Fibroblast of skin of abdomen (primary cell): ENCODE results near the gene FAM120A.

Experiments
- DNase-seq: peaks from one replicate; pipeline ENCODE4 v3.0.0-alpha.2; 2013

FAM120A gene

GRCh38 chr9:93562157-93562556, 110.7 kb downstream of the FAM120A start:
- no peak for DNase-seq

GRCh38 chr9:93565089-93565488, 113.6 kb downstream of the FAM120A start:
- DNase-seq: no peak

- peak; percentile 96 for DNase-seq
Observed at GRCh38 chr9:93566408-93567270, 115.2 kb downstream of the FAM120A start.

DNA sequence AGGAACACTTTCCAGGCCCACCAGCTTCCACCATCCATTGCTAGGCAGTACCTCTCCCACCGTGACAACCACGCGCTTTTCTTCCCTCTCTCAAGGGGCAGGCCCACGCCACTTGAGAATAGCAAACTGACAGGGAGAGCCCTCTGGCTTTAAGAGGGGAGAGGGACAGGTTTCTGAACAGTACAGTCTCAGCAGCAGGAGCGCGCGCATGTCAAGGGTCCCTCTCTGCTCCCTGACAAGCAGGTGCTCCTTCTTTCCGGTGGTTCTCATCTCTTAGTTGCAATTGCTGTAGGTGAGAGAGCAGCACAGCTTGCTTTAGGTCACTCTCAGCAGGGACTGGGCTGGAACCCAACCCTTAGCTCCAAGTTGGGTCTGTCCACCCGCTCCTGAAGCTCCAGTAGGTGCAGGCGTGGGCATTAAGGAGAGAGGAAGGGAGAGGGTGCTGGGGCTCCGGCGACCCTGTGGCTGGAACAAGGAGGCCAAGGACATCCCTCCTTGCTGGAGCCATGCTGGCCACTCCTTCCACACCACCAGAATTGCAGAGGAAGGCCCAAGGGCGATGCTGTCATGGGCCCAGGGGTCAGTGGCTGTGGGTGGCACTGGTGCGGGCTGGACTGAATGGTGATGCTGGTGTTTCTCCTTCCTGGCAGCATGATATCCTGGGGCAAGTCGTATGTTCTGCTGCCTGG, 115.9 kb downstream of the FAM120A start:
- no peak for DNase-seq

DNA sequence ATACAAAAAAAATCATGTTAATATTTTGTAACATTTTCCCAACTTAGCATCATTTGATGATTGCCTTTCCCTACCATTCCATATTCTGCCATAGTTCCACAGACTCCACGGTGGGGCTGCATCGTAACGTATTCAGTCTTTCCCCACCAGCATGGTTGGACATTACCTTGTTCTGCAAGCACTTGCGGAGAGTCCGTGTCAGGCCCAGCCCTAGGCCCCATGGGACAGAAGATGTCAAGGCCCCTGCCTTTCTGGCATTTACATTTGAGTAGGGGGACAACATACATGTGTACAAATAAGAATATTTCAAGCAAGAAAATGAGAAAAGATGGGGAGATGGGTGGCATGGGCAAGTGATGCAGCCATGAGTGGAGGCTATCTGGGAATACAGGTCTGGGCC, 116.7 kb downstream of the FAM120A start:
- DNase-seq: no peak

DNA sequence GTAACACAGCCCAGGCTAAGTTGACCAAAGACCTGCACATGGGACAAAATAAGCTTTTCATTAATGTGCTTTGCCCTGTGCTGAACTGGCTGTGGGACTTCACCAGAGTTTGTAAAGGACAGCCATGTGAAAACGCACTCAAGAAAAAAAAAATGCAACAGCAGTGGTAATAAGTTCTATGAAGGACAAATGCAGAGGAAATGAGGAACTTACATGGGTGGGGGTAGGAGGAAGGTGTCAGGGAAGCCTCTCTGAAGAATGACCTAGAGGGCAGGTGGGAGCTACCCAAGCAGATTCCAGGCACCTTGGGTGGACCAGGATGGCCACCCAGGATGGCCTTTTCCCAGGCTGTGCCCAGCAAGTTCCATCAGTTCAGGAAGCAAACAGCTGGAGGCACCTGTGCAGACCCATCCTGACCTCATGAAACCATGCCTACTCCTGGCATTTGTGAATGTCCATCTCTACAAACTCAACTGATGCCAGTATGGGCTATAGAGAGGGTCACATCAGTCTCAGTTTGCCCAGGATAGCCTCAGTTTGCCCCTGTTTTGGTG, 118.2 kb downstream of the FAM120A start:
- DNase-seq: no peak

DNA sequence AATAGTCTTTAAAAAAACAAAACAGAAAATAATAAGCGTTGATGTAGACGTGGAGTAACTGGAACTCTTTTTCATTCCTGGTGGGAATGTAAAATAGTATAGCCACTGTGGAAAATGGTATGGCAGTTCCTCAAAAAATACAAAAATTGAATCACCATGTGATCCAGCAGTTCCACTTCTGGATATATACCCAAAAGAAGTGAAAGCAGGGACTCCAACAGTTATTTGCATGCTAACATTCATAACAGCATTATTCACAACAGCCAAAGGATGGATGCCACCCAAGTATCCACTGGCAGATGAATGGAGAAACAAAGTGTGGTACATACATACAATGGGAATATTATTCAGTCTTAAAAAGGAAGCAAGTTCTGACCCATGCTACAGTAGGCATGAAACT, 120.7 kb downstream of the FAM120A start:
- no peak for DNase-seq

DNA sequence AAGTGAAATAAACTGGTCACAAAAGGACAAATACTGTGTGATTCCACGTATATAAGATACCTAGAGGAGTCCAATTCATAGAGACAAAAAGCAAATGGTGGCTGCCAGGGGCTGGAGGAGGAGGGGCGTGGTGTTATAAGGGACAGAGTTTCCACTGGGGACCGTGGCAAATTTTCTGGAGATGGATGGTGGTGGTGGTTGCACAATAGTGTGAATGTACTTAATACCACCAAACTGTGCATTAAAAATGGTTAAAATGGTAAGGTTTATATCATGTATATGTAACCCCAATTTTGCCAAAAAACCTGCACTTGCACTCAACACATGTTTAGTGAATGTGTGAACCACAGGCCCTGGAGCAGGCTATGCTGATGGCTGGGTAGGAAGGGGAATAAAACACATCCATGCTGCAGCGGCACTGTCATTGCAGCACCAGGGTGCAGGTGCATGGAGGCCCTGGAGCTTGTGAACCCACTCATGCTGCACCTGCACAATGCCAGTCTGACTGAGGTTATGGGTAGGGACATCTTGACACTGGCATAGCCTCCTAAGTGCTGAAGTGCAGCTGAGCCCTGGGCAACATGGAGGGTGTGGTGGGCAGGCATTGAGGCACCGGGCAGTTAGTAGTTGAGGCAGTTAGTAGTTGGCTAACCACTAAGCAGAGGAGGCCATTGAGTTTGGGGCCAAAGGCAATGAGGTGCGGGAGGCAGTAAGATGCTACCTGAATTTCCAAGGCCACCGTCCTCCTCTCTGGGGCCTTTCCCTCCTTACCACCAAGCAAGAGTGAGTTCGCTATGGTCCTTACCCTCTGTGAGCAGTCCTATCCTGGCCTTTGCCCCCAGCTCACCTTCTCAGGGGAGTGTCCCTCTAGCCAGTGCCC, 121.4 kb downstream of the FAM120A start:
- DNase-seq: no peak

DNA sequence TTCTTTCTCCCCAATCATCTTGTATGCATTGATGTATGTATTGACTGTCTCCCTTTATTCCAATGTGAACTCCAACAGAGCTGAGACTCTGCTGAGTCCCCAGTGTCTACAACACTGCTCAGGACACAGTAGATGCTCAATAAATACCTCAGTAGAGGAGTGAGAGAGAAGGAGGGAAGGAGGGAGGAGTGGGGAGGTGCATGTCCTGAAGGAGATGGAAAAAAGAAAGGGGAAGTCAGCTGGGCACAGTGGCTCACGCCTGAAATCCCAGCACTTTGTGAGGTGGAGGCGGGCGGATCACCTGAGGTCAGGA, 122.0 kb downstream of the FAM120A start:
- DNase-seq: no peak

GRCh38 chr9:93574091-93574899, 122.8 kb downstream of the FAM120A start:
- DNase-seq: no peak

DNA sequence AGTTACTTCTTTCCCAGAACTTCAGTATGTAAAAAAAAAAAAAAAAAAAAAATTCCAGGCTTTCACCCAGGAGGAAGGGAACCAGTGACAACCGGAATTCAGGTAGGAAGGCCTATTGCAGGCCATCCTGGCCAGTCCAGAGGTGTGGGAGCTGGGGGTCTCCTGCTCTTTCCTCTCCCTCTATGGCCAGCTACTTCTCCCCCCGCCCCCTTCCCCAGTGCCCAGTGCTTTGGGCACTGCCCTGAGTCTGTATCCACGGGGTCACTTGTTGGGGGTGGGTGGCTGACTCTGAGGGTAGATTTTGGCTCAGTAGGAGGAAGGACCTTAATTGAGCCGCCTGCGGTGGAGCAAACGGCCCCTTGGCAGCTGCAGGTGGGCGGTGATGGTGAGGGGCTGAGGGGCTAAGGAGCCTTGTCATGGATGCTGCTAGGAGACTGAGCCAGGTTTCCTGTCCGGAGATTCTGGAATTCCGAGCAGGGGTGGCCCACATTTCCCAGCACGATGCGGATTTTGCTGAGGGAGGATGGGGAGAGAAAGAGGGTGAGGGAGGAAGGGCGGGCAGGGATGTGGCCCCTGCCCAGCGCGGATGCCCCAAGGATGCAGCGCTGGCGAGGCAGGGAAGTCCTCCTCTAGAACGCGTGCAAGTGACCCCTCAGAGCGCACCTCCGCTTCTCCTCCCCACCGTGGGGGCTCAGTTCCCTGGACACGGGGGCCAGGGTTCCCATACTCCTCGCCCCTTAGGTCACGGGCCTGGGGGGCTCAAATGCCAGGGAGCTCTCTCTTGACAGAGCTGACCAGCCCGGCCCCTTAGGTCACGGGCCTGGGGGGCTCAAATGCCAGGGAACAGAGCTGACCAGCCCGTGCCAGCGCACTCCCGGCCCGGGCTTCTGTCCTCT, 123.7 kb downstream of the FAM120A start:
- no peak for DNase-seq

DNA sequence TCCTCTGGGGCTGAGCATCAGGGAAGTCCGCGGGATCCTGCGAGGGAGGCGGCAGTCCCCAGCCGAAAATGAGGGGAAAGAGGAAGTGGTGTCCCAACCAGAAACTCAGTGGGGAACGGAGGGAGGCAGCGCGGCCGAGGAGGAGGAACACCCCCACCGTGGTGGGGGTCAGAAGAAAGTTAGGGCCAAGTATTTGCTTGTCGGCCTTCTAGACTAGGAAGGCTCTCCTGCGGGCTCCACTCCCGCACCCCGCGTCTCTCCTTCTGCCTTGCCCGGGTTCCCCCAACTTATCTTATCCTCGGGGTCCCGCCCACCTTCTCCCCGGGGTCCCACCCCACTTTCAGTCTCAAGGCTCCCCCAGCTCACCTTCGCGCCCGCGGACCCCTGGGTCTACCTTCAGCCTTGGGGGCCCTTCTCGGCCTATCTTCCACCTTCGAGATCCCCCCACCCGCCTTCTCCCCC, 124.3 kb downstream of the FAM120A start:
- DNase-seq: peak; percentile 35

- peak; percentile 31 for DNase-seq
Observed at GRCh38 chr9:93576258-93577077, 125.0 kb downstream of the FAM120A start, which contains the start of gene PHF2. Gene PHF2 (plus strand): TSS chr9:93576584. CDS start chr9:93576774, 190 bp downstream.

GRCh38 chr9:93577078-93577974, 125.8 kb downstream of the FAM120A start:
- peak; percentile 22 for DNase-seq

GRCh38 chr9:93577975-93578682, 126.6 kb downstream of the FAM120A start:
- DNase-seq: no peak

- no peak for DNase-seq
Observed at GRCh38 chr9:93578844-93579243, 127.4 kb downstream of the FAM120A start.

GRCh38 chr9:93579711-93580516, 128.4 kb downstream of the FAM120A start:
- no peak for DNase-seq
